ENCODE measurements around the gene NLRP9.

DNA sequence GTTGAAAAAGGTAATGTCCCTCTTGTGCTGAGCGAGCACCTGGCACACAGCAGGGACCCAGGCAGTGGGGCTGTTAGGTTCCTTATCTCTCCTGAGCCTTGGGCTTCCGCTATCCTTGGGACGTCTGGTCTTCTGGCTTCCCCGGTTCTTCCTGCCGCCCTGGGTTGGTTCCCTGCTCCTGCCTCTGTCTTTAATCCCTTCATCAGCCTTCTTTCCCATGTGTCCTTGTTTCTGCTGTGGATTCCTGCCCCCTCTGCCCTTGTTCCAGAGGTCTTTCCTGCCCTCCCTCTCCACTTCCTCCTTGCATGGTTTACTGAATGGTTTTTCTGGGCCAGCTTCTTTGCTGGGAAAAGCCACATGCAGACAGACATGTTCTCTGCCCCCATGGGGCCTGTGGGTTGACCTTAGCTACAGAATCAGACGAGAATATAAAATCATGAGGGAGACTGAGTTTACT is 60.6 kb downstream of the NLRP9 start:
- TF ChIP-seq, protein P1, sequence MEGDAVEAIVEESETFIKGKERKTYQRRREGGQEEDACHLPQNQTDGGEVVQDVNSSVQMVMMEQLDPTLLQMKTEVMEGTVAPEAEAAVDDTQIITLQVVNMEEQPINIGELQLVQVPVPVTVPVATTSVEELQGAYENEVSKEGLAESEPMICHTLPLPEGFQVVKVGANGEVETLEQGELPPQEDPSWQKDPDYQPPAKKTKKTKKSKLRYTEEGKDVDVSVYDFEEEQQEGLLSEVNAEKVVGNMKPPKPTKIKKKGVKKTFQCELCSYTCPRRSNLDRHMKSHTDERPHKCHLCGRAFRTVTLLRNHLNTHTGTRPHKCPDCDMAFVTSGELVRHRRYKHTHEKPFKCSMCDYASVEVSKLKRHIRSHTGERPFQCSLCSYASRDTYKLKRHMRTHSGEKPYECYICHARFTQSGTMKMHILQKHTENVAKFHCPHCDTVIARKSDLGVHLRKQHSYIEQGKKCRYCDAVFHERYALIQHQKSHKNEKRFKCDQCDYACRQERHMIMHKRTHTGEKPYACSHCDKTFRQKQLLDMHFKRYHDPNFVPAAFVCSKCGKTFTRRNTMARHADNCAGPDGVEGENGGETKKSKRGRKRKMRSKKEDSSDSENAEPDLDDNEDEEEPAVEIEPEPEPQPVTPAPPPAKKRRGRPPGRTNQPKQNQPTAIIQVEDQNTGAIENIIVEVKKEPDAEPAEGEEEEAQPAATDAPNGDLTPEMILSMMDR (IDR thresholded peaks at IDR 0.05), result no peak
- TF ChIP-seq POLR2A (IDR thresholded peaks at IDR 0.05), result no peak

All from stomach (tissue), 4 donors.